GM19324 (cell line): ENCODE data around the gene MARCOL.
"Not testable (repeated sequence)": the region's sequence is repeated elsewhere in the genome, so short reads cannot be mapped to it uniquely, and the experiment has no call there.

Source experiments
- ATAC-seq: cut with Tn5 transposase; IDR thresholded peaks from one replicate; pipeline ENCODE4 v1.9.1; 2021; ENCODE audit warnings: mild to moderate bottlenecking, moderate library complexity; ENCODE audit not compliant: unreplicated experiment, low FRiP score

MARCOL gene

DNA sequence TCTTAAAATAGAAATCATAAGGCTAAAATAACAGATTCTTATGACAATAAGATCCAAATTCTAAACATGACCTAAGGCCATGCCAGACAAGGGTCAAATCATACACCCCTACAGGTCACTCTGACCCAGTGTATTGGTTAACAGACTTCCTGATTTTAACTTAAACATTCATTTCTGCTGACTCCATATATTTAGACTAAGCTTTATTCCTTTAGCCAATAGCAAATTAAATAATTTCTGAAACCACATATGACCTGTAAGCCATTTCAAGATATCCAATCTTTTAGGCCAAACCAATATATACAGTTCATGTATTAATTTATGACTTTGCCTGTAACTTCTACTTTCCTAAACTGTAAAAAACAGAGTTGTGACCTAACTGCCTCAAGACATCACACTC, 22.9 kb downstream of the MARCOL start:
- no peak for ATAC-seq

DNA sequence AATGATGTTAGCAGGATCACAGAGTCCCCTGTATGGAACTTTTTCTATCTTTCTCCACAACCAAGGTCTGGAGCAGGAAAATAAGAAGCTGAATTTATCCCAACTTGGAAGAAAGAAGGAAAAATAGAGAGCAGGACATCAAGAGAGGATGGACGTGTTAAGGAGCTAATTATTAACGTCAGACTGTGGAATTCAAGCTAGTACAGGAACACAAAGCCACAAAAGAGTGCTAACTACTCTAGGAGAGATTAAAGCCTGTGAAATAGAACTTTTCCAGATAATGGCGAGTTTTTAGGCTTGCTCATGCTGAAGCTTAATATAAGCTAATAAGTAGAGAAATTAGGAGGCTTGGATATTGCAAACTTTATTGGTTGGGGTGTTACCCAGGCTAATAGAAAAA, 29.6 kb downstream of the MARCOL start:
- ATAC-seq = no peak

DNA sequence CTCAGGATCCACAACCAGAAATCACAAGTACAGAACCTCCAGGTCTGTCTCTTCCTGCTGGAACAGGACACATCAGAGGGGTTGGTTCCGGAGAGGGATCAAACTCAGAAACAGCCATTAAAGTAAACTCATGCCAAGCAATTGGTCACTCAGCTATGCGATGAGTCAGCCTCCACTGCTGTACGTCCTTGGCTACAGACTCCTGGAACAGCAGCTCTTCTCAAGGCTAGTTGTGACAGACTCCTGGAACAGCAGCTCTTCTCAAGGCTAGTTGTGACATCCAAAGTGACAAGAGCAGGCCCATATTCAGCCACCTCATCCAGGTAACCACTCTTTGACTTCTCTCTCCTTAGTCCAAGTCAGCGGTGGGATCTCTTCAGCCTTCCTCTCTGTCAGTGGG, 30.2 kb downstream of the MARCOL start, which contains the start of gene SPINK13:
Gene SPINK13, plus strand, starts transcription at position 229 of the 400 bp plus-strand sequence. CDS start 1,279 bp downstream, outside the sequence.
- no peak for ATAC-seq

DNA sequence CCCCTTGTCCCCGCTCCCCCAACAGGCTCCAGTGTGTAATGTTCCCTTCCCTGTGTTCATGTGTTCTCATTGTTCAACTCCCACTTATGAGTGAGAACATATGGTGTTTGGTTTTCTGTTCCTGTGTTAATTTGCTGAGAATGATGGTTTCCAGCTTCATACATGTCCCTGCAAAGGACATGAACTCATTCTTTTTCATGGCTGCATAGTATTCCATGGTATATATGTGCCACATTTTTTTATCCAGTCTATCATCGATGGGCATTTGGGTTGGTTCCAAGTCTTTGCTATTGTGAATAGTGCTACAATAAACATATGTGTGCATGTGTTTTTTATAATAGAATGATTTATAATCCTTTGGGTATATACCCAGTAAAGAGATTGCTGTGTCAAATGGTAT, 36.8 kb downstream of the MARCOL start:
- ATAC-seq = not testable (repeated sequence)

DNA sequence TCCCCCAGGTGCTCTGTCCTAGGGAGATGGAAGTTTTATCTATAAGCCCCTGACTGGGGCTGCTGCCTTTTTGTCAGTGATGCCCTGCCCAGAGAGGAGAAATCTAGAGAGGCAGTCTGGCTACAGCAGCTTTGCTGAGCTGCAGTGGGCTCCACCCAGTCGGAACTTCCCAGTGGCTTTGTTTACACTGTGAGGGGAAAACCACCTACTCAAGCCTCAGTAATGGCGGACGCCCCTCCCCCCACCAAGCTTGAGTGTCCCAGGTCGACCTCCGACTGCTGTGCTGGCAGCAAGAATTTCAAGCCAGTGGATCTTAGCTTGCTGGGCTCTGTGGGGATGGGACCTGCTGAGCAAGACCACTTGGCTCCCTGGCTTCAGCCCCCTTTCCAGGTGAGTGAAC, 42.6 kb downstream of the MARCOL start:
- not testable (repeated sequence) for ATAC-seq

DNA sequence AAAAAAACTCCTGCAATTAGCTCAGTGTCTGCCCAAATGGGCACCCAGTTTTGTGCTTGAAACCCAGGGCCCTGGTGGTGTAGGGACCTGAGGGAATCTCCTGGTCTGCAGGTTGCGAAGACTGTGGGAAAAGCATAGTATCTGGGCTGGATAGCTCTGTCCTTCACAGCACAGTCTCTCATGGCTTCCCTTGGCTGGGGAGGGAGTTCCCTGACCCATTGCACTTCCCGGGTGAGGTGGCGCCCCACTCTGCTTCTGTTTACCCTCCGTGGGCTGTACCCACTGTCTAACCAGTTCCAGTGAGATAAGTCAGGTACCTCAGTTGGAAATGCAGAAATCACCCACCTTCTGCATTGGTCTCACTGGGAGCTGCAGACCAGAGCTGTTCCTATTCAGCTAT, 43.0 kb downstream of the MARCOL start:
- not testable (repeated sequence) for ATAC-seq

DNA sequence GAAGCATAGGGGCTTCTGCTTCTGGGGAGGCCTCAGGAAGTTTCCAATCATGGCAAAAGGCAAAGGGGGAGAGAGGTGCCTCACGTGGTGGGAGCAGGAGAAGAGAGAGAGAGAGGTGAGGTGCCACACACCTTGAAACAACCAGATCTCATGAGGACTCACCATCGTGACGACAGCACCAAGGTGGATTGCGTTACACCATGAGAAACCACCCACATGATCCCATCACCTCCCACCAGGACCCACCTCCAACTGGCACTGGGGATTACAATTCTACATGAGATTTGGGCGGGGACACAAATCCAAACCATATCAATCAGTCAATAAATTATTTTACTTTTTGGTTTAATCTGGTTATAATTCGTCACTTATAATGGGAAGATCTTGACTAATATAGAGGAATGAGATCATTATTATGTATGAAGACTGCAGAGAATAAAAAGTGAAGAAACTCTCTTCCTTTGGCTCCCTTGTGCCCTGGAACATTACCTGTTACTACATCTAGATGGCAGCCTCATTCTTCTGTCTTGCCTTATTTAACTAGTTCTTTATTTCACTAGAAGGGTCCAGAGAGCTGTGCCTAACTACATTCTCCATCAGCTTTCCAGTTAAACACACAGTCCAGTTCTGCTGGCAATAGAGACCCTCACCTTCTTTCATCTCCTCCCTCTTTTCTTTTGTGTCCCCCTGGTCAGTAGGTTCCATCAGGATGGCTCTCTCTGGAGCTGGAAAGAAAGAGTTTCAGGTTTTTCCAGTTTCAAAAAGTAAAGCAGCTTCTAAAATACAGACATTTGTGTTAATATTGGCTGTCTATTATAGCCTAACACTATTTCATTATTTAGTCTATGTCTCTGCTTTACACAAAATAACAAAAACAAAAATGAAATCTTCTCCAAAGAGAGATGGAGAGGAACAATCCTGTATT, 52.2 kb downstream of the MARCOL start:
- no peak for ATAC-seq
